Panc1 (cell line): ENCODE measurements around the gene TRPM1.

ENCODE experiments used
- CTCF ChIP-seq: fragments of 450-650 bp; IDR thresholded peaks from 2 replicates; pipeline ENCODE4 v1.5.1; 2017; ENCODE audit warnings: mild to moderate bottlenecking
- POLR2AphosphoS5 ChIP-seq: IDR thresholded peaks from 2 replicates; pipeline ENCODE4 v1.6.1; 2012; ENCODE audit warnings: mild to moderate bottlenecking, low read depth, low read length, moderate library complexity
- TCF7L2 ChIP-seq: IDR thresholded peaks from 2 replicates; pipeline ENCODE4 v1.6.1; 2011; ENCODE audit warnings: mild to moderate bottlenecking, low read depth, low read length, inconsistent platforms

GRCh38 chr15:31100738-31101137 lies 787 bp downstream of the TRPM1 start:
- no peak for TF ChIP-seq CTCF
- TF ChIP-seq POLR2AphosphoS5 = no peak
- TF ChIP-seq TCF7L2 = no peak
